Urinary bladder (tissue), 4 donors: ENCODE results near the gene HSPB8. TPM values are rescaled to one million over a fixed set of nuclear protein-coding genes. Genes with fewer than 3 reads are reported as not detected.
"Not testable (repeated sequence)": the region's sequence is repeated elsewhere in the genome, so short reads cannot be mapped to it uniquely, and the experiment has no call there.

ENCODE experiments used
- DNase-seq: peaks from one replicate; pipeline ENCODE4 v3.0.0-alpha.2; 2015; ENCODE audit errors: extremely low spot score
- H3K27ac ChIP-seq: one replicate; pipeline ENCODE4 v1.5.1; 2013; ENCODE audit warnings: low read depth, mild to moderate bottlenecking, moderate library complexity
- H3K36me3 ChIP-seq: one replicate; pipeline ENCODE4 v1.6.1; 2013; ENCODE audit warnings: mild to moderate bottlenecking, moderate library complexity; ENCODE audit not compliant: insufficient read depth
- H3K4me1 ChIP-seq: one replicate; pipeline ENCODE4 v1.6.1; 2013; ENCODE audit warnings: mild to moderate bottlenecking, moderate library complexity; ENCODE audit not compliant: insufficient read depth
- H3K4me3 ChIP-seq: one replicate; pipeline ENCODE4 v1.5.1; 2013; ENCODE audit warnings: low read depth, low read length
- WGBS: extraction: QIAGEN DNeasy Blood & Tissue Kit; methylation state at CpG from one replicate; pipeline ENCODE4 v1.1.7; 2013; 5-methylcytosine and 5-hydroxymethylcytosine counted together
- polyA plus RNA-seq: library from polyadenylated mRNA; stranded (reverse); fragments of 200-250 nt; gene quantifications from one replicate; pipeline ENCODE4 v1.2.3, GENCODE V29; 2013
- total RNA-seq: library from RNA; depleted of rRNA; stranded (reverse); fragments of >200 nt; gene quantifications from one replicate; pipeline ENCODE4 v1.2.3, GENCODE V29; 2014
- donor health status: healthy with polysubstance abuse.
- donor health status: healthy.

Gene HSPB8
- total and polyA plus RNA-seq, 2 donors: 47.8 to 601 TPM

- Histone ChIP-seq H3K36me3 (no peaks in the 10 kb centered on the region), H3K27ac (no peak overlapping the region), H3K4me1 (no peaks in the 10 kb centered on the region), H3K4me3 (no peak overlapping the region)
- no peak for DNase-seq
- WGBS: 11% methylated on average over 2 of the region's 2 CpGs
These were observed 25.4 kb downstream of the HSPB8 start for GRCh38 chr12:119204131-119204530.

DNA sequence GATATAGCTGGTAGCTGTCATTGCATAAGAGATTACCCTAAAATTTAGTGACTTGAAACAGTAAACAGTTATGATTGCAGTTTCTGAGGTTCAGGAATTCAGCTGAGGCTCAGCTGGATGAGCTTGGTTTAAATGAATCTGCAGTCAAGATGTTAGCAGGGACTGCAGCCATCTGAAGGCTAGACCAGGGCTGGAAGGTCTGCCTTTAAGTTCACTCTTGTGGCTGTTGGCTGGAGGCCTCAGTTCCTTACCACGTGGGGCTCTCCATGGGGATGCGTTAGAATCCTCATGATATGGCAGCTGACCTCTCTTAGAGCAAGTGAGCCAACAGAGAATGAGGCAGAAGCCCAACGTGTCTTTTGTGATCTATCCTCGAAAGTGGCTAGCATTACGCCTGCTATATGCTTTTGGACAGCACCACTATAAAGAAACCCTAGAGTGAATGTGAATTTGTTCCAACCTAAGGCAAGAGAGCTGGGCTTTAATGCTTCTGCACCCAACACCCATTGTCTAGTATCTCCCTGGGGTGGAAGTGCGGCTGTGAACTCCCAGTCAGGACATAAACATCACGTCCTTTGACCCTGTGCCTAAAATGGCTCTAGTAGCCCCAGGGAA is 26.0 kb downstream of the HSPB8 start:
- 51% methylated on average over 7 of the region's 7 CpGs for WGBS
- Histone ChIP-seq H3K27ac (no peak overlapping the region), H3K36me3 (no peaks in the 10 kb centered on the region), H3K4me1 (no peaks in the 10 kb centered on the region), H3K4me3 (no peak overlapping the region)
- DNase-seq: no peak

DNA sequence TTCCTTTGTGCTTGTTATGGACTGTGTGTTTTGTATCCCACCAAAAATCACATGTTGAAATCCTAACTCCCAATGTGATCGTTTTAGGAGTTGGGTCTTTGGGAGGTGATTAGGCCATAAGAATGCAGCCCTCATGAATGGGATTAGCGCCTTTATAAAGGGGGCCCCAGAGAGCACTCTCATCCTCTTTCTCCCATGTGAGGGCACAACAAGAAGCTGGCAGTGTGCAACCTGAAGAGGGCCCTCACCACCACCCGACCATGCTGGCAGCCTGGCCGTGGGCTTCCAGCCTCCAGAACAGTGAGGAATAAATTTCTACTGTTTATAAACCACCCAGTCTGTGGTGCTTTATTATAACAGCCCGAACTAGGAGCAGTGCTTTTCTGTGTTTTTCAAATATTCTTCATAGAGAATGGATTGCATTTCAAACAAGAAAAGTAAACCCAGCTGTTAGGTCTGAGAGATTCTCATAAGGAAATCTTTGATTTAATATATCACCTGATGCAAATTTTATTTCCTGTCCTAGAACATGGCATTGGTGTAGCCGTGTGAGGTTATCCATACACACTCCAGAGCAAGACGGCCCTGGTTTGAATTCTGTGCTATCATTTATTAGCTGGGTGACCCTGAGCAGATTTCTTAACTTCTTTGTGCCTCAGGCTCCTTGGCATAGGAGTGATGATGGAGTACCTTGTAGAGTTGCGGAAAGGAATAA is 27.8 kb downstream of the HSPB8 start:
- Histone ChIP-seq H3K4me1 (no peaks in the 10 kb centered on the region), H3K36me3 (no peaks in the 10 kb centered on the region), H3K4me3 (no peak overlapping the region), H3K27ac (no peak overlapping the region)
- 50% methylated on average over 8 of the region's 8 CpGs for WGBS
- DNase-seq: no peak

DNA sequence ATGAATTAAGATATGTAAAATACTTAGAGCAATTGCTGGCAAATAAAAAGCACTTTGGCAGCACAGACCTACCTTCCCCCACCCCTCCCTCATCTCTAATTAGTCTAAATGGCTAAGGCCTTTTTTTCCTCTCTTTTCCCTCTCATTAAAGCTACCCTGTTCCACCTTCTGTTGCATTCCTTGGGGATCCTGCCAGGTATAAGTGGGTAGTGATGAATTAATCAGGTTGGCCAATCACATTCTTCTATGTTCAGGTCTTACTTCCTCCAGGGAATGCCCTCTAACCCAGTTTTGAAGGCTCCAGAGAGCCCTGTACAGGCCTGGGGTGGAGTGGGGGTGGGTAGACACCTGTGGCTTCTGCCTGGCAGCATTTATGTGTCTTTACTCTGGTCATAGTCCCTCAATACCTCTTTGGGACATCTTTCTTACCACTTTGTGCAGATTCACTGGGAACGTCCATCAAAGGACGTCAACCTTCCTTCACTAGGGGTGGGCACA is 28.4 kb downstream of the HSPB8 start:
- 90% methylated on average over 2 of the region's 2 CpGs for WGBS
- Histone ChIP-seq H3K4me1 (no peaks in the 10 kb centered on the region), H3K27ac (no peak overlapping the region), H3K4me3 (no peak overlapping the region), H3K36me3 (no peaks in the 10 kb centered on the region)
- no peak for DNase-seq

DNA sequence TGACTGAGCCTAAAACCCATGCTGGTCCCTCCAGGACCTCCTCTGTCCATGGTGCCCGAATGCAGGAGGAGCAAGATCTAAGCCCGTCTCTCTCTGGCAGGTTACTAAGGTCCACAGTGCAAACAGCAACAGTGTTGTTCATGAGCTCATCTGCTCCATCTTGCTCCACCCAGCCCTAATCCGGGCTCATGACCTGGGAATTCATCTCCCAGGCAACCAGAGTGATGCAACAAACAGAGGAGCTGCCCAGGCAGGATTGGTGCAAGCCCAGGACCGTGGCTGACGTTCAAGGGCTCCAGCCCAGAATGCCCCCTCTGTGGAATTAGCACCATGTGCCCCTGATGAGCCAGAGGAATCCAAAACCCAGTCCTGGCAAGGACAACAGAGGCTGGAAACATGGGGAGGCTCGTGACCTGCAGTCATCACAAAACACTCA is 29.9 kb downstream of the HSPB8 start:
- DNase-seq: peak; percentile 14
- no peaks in the 10 kb centered on the region for H3K4me1 ChIP-seq
- H3K4me3 ChIP-seq: no peak overlapping the region
- WGBS: 10% methylated on average over 6 of the region's 6 CpGs
- no peak overlapping the region for H3K27ac ChIP-seq
- H3K36me3 ChIP-seq: no peaks in the 10 kb centered on the region

- H3K27ac ChIP-seq: no peak overlapping the region
- no peaks in the 10 kb centered on the region for H3K4me1 ChIP-seq
- no peak for DNase-seq
- no peak overlapping the region for H3K4me3 ChIP-seq
- WGBS: 56% methylated on average over 13 of the region's 13 CpGs
- H3K36me3 ChIP-seq: no peaks in the 10 kb centered on the region
These were observed 33.2 kb downstream of the HSPB8 start for GRCh38 chr12:119211884-119212283.

DNA sequence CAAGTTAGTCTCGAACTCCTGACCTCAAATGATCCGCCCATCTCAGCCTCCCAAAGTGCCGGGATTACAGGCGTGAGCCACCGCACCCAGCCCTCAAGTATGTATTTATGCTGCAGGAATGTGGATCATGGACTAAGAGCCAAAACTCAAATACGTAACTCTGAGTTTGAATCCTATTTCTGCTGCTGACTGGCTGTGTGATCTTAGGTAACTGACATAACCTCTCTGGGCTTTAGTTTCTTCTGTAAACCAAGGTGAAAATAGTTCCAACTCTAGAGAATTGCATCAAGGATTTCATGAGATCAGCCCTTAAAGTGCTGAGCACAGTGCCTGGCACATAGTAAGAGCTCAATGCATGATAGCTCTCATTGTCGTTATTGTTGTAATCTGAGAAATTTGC is 37.4 kb downstream of the HSPB8 start:
- DNase-seq: no peak
- no peaks in the 10 kb centered on the region for H3K4me1 ChIP-seq
- H3K36me3 ChIP-seq: no peaks in the 10 kb centered on the region
- no peak overlapping the region for H3K27ac ChIP-seq
- H3K4me3 ChIP-seq: no peak overlapping the region
- 92% methylated on average over 7 of the region's 7 CpGs for WGBS

GRCh38 chr12:119218875-119219274 is 40.1 kb downstream of the HSPB8 start:
- not testable (repeated sequence) for H3K4me1 ChIP-seq, DNase-seq, H3K27ac ChIP-seq, H3K36me3 ChIP-seq, H3K4me3 ChIP-seq
- 79% methylated on average over 9 of the region's 9 CpGs for WGBS

GRCh38 chr12:119222222-119222951 is 43.7 kb downstream of the HSPB8 start:
- H3K4me1 ChIP-seq: no peaks in the 10 kb centered on the region
- no peaks in the 10 kb centered on the region for H3K36me3 ChIP-seq
- no peak overlapping the region for H3K27ac ChIP-seq
- 56% methylated on average over 5 of the region's 5 CpGs for WGBS
- no peak overlapping the region for H3K4me3 ChIP-seq
- no peak for DNase-seq

DNA sequence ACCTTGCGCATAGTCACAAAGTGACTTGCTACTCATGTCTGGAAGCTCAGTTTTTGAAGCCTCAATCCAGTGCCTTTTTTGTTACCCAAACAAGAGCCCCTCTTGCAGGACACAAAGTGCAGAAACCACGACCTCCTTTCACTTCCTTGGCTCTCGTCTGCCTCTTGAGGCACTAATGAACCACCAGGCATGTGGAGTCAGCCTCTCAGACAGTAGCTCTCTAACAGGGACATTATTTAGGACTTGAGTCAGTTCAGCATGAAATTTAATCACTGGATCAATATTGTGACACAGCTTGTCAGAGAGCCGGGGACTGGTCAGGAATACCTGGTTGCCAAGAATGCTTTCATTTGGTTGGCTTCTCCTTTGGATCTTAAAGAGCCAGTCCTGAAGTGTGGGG is 46.7 kb downstream of the HSPB8 start:
- Histone ChIP-seq H3K27ac (no peak overlapping the region), H3K4me1 (no peaks in the 10 kb centered on the region), H3K36me3 (no peaks in the 10 kb centered on the region), H3K4me3 (no peak overlapping the region)
- 57% methylated on average over 4 of the region's 4 CpGs for WGBS
- no peak for DNase-seq

- no peaks in the 10 kb centered on the region for H3K36me3 ChIP-seq
- no peak overlapping the region for H3K4me3 ChIP-seq
- no peaks in the 10 kb centered on the region for H3K4me1 ChIP-seq
- DNase-seq: no peak
- no peak overlapping the region for H3K27ac ChIP-seq
- 69% methylated on average over 3 of the region's 3 CpGs for WGBS
These were observed 48.6 kb downstream of the HSPB8 start for GRCh38 chr12:119227292-119227691.

GRCh38 chr12:119229205-119229604 is 50.5 kb downstream of the HSPB8 start:
- no peak for DNase-seq
- Histone ChIP-seq H3K36me3 (no peaks in the 10 kb centered on the region), H3K27ac (no peak overlapping the region), H3K4me1 (no peaks in the 10 kb centered on the region), H3K4me3 (no peak overlapping the region)
- WGBS: 92% methylated on average over 2 of the region's 2 CpGs

- H3K27ac ChIP-seq: no peak overlapping the region
- no peaks in the 10 kb centered on the region for H3K36me3 ChIP-seq
- no peak overlapping the region for H3K4me3 ChIP-seq
- no peak for DNase-seq
- 42% methylated on average over 9 of the region's 9 CpGs for WGBS
- no peaks in the 10 kb centered on the region for H3K4me1 ChIP-seq
These were observed 51.1 kb downstream of the HSPB8 start for GRCh38 chr12:119229837-119230236.

DNA sequence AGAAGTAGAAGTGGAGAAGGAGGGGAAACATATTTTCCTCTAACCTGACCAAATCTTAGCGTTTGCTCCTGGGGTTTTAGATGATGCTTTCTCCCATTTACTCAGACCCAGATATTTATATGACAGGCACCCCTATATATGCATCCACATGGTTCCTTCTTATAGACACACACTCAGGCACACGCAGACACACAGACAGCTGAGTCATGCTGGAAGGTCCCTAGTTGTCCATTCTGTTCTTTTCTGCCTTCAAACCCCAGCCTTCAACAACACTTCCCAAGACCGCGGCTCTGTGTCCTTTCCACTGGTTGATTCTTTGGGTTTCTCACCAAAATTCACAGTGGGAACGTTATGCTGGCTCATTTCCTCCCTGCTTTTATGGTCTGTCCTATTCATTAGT is 52.1 kb downstream of the HSPB8 start:
- Histone ChIP-seq H3K4me3 (no peak overlapping the region), H3K4me1 (no peaks in the 10 kb centered on the region), H3K36me3 (no peaks in the 10 kb centered on the region), H3K27ac (no peak overlapping the region)
- no peak for DNase-seq
- 71% methylated on average over 5 of the region's 5 CpGs for WGBS
